ENCODE measurements around the gene DIS3L2.

DIS3L2 gene

GRCh38 chr2:232200195-232200594 lies 238.7 kb downstream of the DIS3L2 start:
- DNase-seq: no peak

- DNase-seq: no peak
Observed at GRCh38 chr2:232203166-232203891, 241.8 kb downstream of the DIS3L2 start.

GRCh38 chr2:232203936-232204335 lies 242.4 kb downstream of the DIS3L2 start:
- no peak for DNase-seq

- DNase-seq: no peak
Observed at GRCh38 chr2:232204457-232204931, 243.0 kb downstream of the DIS3L2 start.

GRCh38 chr2:232207174-232207573 lies 245.7 kb downstream of the DIS3L2 start:
- no peak for DNase-seq

GRCh38 chr2:232210306-232210705 lies 248.8 kb downstream of the DIS3L2 start:
- no peak for DNase-seq

- DNase-seq: no peak
Observed at GRCh38 chr2:232211743-232212686, 250.5 kb downstream of the DIS3L2 start.

GRCh38 chr2:232213176-232213575 lies 251.7 kb downstream of the DIS3L2 start:
- DNase-seq: no peak

- DNase-seq: no peak
Observed at GRCh38 chr2:232214053-232214452, 252.5 kb downstream of the DIS3L2 start.

GRCh38 chr2:232216028-232216427 lies 254.5 kb downstream of the DIS3L2 start:
- no peak for DNase-seq

GRCh38 chr2:232218778-232219495 lies 257.4 kb downstream of the DIS3L2 start:
- no peak for DNase-seq

GRCh38 chr2:232219496-232219870 lies 258.0 kb downstream of the DIS3L2 start:
- DNase-seq: no peak

- DNase-seq: no peak
Observed at GRCh38 chr2:232219932-232220331, 258.4 kb downstream of the DIS3L2 start.

GRCh38 chr2:232225429-232225828 lies 263.9 kb downstream of the DIS3L2 start:
- DNase-seq: no peak

GRCh38 chr2:232225895-232226294 lies 264.4 kb downstream of the DIS3L2 start:
- DNase-seq: no peak

- DNase-seq: no peak
Observed at GRCh38 chr2:232228332-232228731, 266.8 kb downstream of the DIS3L2 start.

- no peak for DNase-seq
Observed at GRCh38 chr2:232228971-232229894, 267.7 kb downstream of the DIS3L2 start.

- no peak for DNase-seq
Observed at GRCh38 chr2:232229911-232230310, 268.4 kb downstream of the DIS3L2 start.

- DNase-seq: peak; percentile 22
Observed at GRCh38 chr2:232230560-232230959, 269.0 kb downstream of the DIS3L2 start.

GRCh38 chr2:232231554-232231953 lies 270.0 kb downstream of the DIS3L2 start:
- no peak for DNase-seq

GRCh38 chr2:232232915-232233314 lies 271.4 kb downstream of the DIS3L2 start:
- no peak for DNase-seq
